ENCODE measurements around the gene MYH10. TPM values are rescaled to one million over a fixed set of nuclear protein-coding genes. Genes with fewer than 3 reads are reported as not detected.

MYH10 gene
- total RNA-seq, 1 experiment from 2014 or later = 74.0 TPM

DNA sequence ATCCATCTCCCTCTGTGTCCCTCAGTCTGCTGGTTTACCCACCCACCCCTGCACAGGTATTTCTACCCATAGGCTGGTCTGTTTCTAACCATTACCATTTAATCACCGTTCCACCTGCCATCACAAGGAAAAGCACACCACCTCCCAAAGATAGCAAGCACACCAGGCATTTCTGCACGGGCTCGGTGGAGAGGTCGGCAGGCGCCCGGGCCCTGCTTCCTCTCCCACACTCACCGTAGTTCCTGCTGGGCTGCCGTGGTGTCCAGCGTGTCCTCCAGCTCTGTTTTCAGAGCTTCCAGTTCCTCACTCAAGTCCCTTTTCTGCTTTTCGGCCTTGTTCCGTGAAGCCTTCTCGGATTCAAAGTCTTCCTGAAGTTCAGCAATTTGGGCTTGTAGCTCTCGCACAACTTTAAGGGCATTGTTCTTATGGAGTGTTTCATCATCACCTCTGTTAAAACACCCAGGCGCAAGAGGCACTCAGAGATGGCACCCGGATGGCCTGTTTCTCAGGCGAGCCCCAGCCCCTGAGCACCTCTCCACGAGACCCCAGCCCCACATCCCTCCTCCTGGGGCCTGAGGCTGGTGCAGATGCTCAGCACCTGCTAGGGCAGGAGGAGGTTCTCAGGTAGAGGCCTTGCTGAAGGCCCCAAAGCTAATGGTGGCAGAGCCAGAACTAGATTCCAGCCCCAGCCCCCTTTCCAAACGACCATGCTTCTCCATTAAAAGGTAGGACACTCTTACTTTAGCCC lies 125.9 kb downstream of the MYH10 start:
- Mint-ChIP-seq H3K4me1 (ENCODE audit: low read depth, unreplicated experiment) (no peaks in the 10 kb centered on the region), H3K36me3 (ENCODE audit: insufficient read depth, unreplicated experiment) (peaks cover 59% of the 10 kb centered on the region), H3K27ac (ENCODE audit: unreplicated experiment) (no peak overlapping the region), H3K27me3 (ENCODE audit: insufficient read depth, unreplicated experiment) (no peaks in the 10 kb centered on the region), H3K9me3 (ENCODE audit: unreplicated experiment) (no peaks in the 10 kb centered on the region), H3K4me3 (ENCODE audit: unreplicated experiment) (no peak overlapping the region)
- Histone ChIP-seq H3K27me3 (replicated peaks; ENCODE audit: control insufficient read depth, insufficient read depth, low read length) (no peaks in the 10 kb centered on the region), H3K36me3 (ENCODE audit: control insufficient read depth, insufficient read depth, low read length) (no peaks in the 10 kb centered on the region), H3K9me3 (no peaks in the 10 kb centered on the region), H3K4me1 (no peaks in the 10 kb centered on the region), H3K4me3 (ENCODE audit: low read depth, low read length) (no peak overlapping the region)
- intact Hi-C loops (cut with micrococcal nuclease; ENCODE audit: unreplicated experiment) = no loop called here
- DNase-seq = no peak
- no TSS peak for BruUV-seq (replicated peaks)
- TF ChIP-seq, protein P1, sequence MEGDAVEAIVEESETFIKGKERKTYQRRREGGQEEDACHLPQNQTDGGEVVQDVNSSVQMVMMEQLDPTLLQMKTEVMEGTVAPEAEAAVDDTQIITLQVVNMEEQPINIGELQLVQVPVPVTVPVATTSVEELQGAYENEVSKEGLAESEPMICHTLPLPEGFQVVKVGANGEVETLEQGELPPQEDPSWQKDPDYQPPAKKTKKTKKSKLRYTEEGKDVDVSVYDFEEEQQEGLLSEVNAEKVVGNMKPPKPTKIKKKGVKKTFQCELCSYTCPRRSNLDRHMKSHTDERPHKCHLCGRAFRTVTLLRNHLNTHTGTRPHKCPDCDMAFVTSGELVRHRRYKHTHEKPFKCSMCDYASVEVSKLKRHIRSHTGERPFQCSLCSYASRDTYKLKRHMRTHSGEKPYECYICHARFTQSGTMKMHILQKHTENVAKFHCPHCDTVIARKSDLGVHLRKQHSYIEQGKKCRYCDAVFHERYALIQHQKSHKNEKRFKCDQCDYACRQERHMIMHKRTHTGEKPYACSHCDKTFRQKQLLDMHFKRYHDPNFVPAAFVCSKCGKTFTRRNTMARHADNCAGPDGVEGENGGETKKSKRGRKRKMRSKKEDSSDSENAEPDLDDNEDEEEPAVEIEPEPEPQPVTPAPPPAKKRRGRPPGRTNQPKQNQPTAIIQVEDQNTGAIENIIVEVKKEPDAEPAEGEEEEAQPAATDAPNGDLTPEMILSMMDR (IDR thresholded peaks at IDR 0.05; ENCODE audit: insufficient read depth in 1 of 2, low read depth in 1 of 2, low read length in 1 of 2, severe bottlenecking in 1 of 2, unreplicated experiment in 1 of 2) = no peak
- CTCF ChIA-PET = no interaction called here
- POLR2A ChIA-PET = no interaction called here

DNA sequence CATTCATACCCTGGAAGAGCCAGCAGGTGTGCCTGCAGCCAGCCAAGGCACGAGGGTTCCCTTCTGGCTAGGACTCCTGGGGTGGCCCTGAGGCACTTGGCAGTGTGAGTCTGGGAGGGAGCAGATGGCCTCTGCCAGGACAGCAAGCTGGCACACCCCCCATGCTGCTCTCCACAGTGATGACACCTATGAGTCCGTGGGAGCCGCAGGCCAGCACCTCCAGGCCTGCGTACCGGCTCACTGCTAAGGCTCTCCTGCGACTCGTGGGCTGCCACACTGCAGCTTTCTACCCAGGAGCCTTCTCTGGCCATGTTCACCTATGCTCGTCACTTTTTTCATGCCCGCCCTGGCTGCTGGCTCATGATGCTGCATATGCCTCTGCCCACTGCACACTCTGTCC lies 126.7 kb downstream of the MYH10 start:
- Mint-ChIP-seq H3K27me3 (ENCODE audit: insufficient read depth, unreplicated experiment) (no peaks in the 10 kb centered on the region), H3K9me3 (ENCODE audit: unreplicated experiment) (no peaks in the 10 kb centered on the region), H3K4me1 (ENCODE audit: low read depth, unreplicated experiment) (no peaks in the 10 kb centered on the region), H3K36me3 (ENCODE audit: insufficient read depth, unreplicated experiment) (peaks cover 63% of the 10 kb centered on the region), H3K4me3 (ENCODE audit: unreplicated experiment) (no peak overlapping the region), H3K27ac (ENCODE audit: unreplicated experiment) (no peak overlapping the region)
- H3K27me3 ChIP-seq (replicated peaks; ENCODE audit: control insufficient read depth, insufficient read depth, low read length) = no peaks in the 10 kb centered on the region
- no TSS peak for BruUV-seq (replicated peaks)
- no peak overlapping the region for H3K4me3 ChIP-seq (ENCODE audit: low read depth, low read length)
- intact Hi-C loops (cut with micrococcal nuclease; ENCODE audit: unreplicated experiment) = no loop called here
- DNase-seq = no peak
- POLR2A ChIA-PET = no interaction called here
- no peaks in the 10 kb centered on the region for H3K9me3 ChIP-seq
- no peaks in the 10 kb centered on the region for H3K36me3 ChIP-seq (ENCODE audit: control insufficient read depth, insufficient read depth, low read length)
- TF ChIP-seq, protein P1 (IDR thresholded peaks at IDR 0.05; ENCODE audit: insufficient read depth in 1 of 2, low read depth in 1 of 2, low read length in 1 of 2, severe bottlenecking in 1 of 2, unreplicated experiment in 1 of 2) = no peak
- H3K4me1 ChIP-seq = no peaks in the 10 kb centered on the region
- CTCF ChIA-PET = no interaction called here

DNA sequence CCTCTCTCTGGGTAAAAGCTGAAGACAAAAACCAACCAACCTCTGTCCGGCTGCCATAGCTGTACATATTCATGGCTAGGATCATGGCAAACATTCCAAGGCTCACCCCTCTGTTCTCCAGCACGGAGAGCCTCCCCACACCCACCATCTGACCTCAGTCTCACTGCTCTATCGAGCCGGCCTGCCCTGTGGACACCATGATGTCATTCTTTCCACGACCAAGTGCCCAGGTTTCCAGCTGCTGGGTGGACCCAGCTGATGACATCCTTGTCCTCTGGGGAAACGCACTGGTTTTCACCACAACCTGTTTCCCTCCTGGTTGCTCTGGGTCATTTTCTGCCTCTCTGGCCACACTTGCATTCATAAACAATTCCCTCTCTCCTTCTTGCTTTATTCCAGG lies 127.2 kb downstream of the MYH10 start:
- H3K4me3 Mint-ChIP-seq (ENCODE audit: unreplicated experiment) = no peak overlapping the region
- H3K9me3 Mint-ChIP-seq (ENCODE audit: unreplicated experiment) = no peaks in the 10 kb centered on the region
- CTCF ChIA-PET = no interaction called here

More for the DNA sequence above, 127.2 kb downstream of the MYH10 start:
- Histone ChIP-seq H3K4me1 (no peaks in the 10 kb centered on the region), H3K27me3 (replicated peaks; ENCODE audit: control insufficient read depth, insufficient read depth, low read length) (no peaks in the 10 kb centered on the region), H3K4me3 (ENCODE audit: low read depth, low read length) (no peak overlapping the region), H3K9me3 (no peaks in the 10 kb centered on the region), H3K36me3 (ENCODE audit: control insufficient read depth, insufficient read depth, low read length) (no peaks in the 10 kb centered on the region)
- H3K4me1 Mint-ChIP-seq (ENCODE audit: low read depth, unreplicated experiment) = no peaks in the 10 kb centered on the region
- TF ChIP-seq, protein P1 (IDR thresholded peaks at IDR 0.05; ENCODE audit: insufficient read depth in 1 of 2, low read depth in 1 of 2, low read length in 1 of 2, severe bottlenecking in 1 of 2, unreplicated experiment in 1 of 2) = no peak
- no peak for DNase-seq
- no peak overlapping the region for H3K27ac Mint-ChIP-seq (ENCODE audit: unreplicated experiment)
- intact Hi-C loops (cut with micrococcal nuclease; ENCODE audit: unreplicated experiment) = no loop called here
- H3K27me3 Mint-ChIP-seq (ENCODE audit: insufficient read depth, unreplicated experiment) = no peaks in the 10 kb centered on the region
- POLR2A ChIA-PET = no interaction called here
- no TSS peak for BruUV-seq (replicated peaks)
- peaks cover 58% of the 10 kb centered on the region for H3K36me3 Mint-ChIP-seq (ENCODE audit: insufficient read depth, unreplicated experiment)
